Measurements from ENCODE around the gene STIM1.
"Not testable (repeated sequence)": the region's sequence is repeated elsewhere in the genome, so short reads cannot be mapped to it uniquely, and the experiment has no call there.

STIM1 gene

GRCh38 chr11:3888876-3889275 lies 33.4 kb downstream of the STIM1 start:
- DNase-seq: no peak

- no peak for DNase-seq
These were observed 34.5 kb downstream of the STIM1 start for GRCh38 chr11:3890014-3890413.

GRCh38 chr11:3890806-3891205 lies 35.3 kb downstream of the STIM1 start:
- DNase-seq: no peak

GRCh38 chr11:3891751-3892150 lies 36.3 kb downstream of the STIM1 start:
- DNase-seq: no peak

- no peak for DNase-seq
These were observed 36.7 kb downstream of the STIM1 start for GRCh38 chr11:3892156-3892555.

GRCh38 chr11:3893311-3893710 lies 37.8 kb downstream of the STIM1 start:
- DNase-seq: no peak

- DNase-seq: no peak
These were observed 38.8 kb downstream of the STIM1 start for GRCh38 chr11:3894128-3894731.

GRCh38 chr11:3896644-3897043 lies 41.2 kb downstream of the STIM1 start:
- DNase-seq: no peak

- not testable (repeated sequence) for DNase-seq
These were observed 44.8 kb downstream of the STIM1 start for GRCh38 chr11:3900230-3900629.

GRCh38 chr11:3901249-3902025 lies 46.0 kb downstream of the STIM1 start:
- no peak for DNase-seq

- no peak for DNase-seq
These were observed 47.0 kb downstream of the STIM1 start for GRCh38 chr11:3902441-3902840.

- no peak for DNase-seq
These were observed 47.9 kb downstream of the STIM1 start for GRCh38 chr11:3903207-3903896.

- no peak for DNase-seq
These were observed 48.8 kb downstream of the STIM1 start for GRCh38 chr11:3904228-3904627.

- no peak for DNase-seq
These were observed 49.9 kb downstream of the STIM1 start for GRCh38 chr11:3905080-3905953.

GRCh38 chr11:3906166-3906565 lies 50.7 kb downstream of the STIM1 start:
- DNase-seq: no peak

GRCh38 chr11:3907590-3907989 lies 52.1 kb downstream of the STIM1 start:
- DNase-seq: no peak

- no peak for DNase-seq
These were observed 54.4 kb downstream of the STIM1 start for GRCh38 chr11:3909901-3910300.

- no peak for DNase-seq
These were observed 56.5 kb downstream of the STIM1 start for GRCh38 chr11:3911908-3912505.

GRCh38 chr11:3913921-3914320 lies 58.5 kb downstream of the STIM1 start:
- DNase-seq: no peak

GRCh38 chr11:3914805-3915204 lies 59.3 kb downstream of the STIM1 start:
- no peak for DNase-seq

GRCh38 chr11:3916962-3917361 lies 61.5 kb downstream of the STIM1 start:
- no peak for DNase-seq

GRCh38 chr11:3920148-3920852 lies 64.8 kb downstream of the STIM1 start:
- DNase-seq: no peak

Measured in NCI-H1092 (cell line).